Measurements from ENCODE around the gene ANAPC13. TPM values are rescaled to one million over a fixed set of nuclear protein-coding genes. Genes with fewer than 3 reads are reported as not detected.
A peak's percentile ranks its signal among the peaks of the same experiment; 100 is the strongest.

ANAPC13 gene
- total RNA-seq, 2 donors from 2014 or later = 21.3 to 36.3 TPM

- intact Hi-C loops (cut with DNase I) = no loop called here
- 48 to 62% methylated on average over 5 of the region's 5 CpGs for WGBS, 2 donors
- no peak for TF ChIP-seq POLR2A (IDR thresholded peaks at IDR 0.05)
- no peak for TF ChIP-seq CTCF (IDR thresholded peaks at IDR 0.05)
- ATAC-seq (no peak), DNase-seq (no peak)
- Histone ChIP-seq H3K36me3 (replicated peaks in 1 of 2; ENCODE audit: insufficient read depth in 1 of 2, low read depth in 2 of 2) (no peaks in the 10 kb centered on the region), H3K27me3 (no peaks in the 10 kb centered on the region), H3K4me1 (no peaks in the 10 kb centered on the region), H3K9me3 (no peaks in the 10 kb centered on the region), H3K4me3 (no peak overlapping the region), H3K27ac (peak overlapping the region in 2 of 4 donors; percentile 25 to 49)
Observed at GRCh38 chr3:134462331-134462941, 23.3 kb downstream of the ANAPC13 start.

GRCh38 chr3:134460965-134461364 is 24.8 kb downstream of the ANAPC13 start:
- H3K27ac ChIP-seq = no peak overlapping the region
- no peaks in the 10 kb centered on the region for H3K27me3 ChIP-seq
- no peak overlapping the region for H3K4me3 ChIP-seq
- H3K4me1 ChIP-seq = no peaks in the 10 kb centered on the region
- intact Hi-C loops (cut with DNase I) = no loop called here
- DNase-seq = no peak
- no peak for ATAC-seq
- WGBS, 2 donors = 63 to 71% methylated on average over 2 of the region's 2 CpGs
- no peak for TF ChIP-seq CTCF (IDR thresholded peaks at IDR 0.05)
- no peak for TF ChIP-seq POLR2A (IDR thresholded peaks at IDR 0.05)
- H3K9me3 ChIP-seq = no peaks in the 10 kb centered on the region
- H3K36me3 ChIP-seq (replicated peaks in 1 of 2; ENCODE audit: insufficient read depth in 1 of 2, low read depth in 2 of 2) = no peaks in the 10 kb centered on the region

GRCh38 chr3:134459562-134459961 is 26.2 kb downstream of the ANAPC13 start:
- intact Hi-C loops (cut with DNase I) = no loop called here
- Histone ChIP-seq H3K9me3 (no peaks in the 10 kb centered on the region), H3K4me3 (no peak overlapping the region), H3K27ac (no peak overlapping the region), H3K36me3 (replicated peaks in 1 of 2; ENCODE audit: insufficient read depth in 1 of 2, low read depth in 2 of 2) (no peaks in the 10 kb centered on the region), H3K27me3 (no peaks in the 10 kb centered on the region), H3K4me1 (no peaks in the 10 kb centered on the region)
- WGBS, 2 donors = 76 to 85% methylated on average over 4 of the region's 4 CpGs
- DNase-seq = no peak
- ATAC-seq = no peak
- TF ChIP-seq CTCF (IDR thresholded peaks at IDR 0.05) (no peak), POLR2A (IDR thresholded peaks at IDR 0.05) (no peak)

DNA sequence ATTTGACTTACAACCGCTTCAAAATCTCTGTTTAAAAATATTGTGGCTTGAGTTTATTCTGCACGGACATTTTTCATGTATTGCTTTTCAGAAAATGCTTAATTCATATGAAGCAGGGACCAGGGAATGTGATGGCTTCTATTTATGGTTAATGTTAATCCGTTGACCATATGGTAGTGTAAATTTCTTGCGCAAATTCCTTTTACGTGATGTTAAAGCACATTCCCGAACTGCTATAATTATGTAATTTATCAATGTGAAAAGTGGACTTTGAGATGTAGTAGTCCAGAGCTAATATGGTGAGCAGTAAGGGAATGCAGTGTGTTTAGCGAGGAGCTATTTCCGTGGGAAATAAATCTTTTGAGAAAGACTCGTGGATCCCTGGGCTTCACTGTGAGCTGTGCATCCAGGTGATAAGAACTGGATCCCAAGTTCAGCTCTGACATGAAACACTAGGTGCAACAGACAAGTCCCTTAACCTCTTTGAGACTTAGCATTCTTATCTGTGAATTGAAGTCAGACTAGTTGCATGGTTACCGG is 27.3 kb downstream of the ANAPC13 start:
- ATAC-seq (peak; percentile 67), DNase-seq (no peak)
- no peaks in the 10 kb centered on the region for H3K9me3 ChIP-seq
- intact Hi-C loops (cut with DNase I) = no loop called here
- H3K36me3 ChIP-seq (replicated peaks in 1 of 2; ENCODE audit: insufficient read depth in 1 of 2, low read depth in 2 of 2) = no peaks in the 10 kb centered on the region
- TF ChIP-seq CTCF (IDR thresholded peaks at IDR 0.05) (no peak), POLR2A (IDR thresholded peaks at IDR 0.05) (no peak)
- 20 to 25% methylated on average over 10 of the region's 10 CpGs for WGBS, 2 donors
- H3K27me3 ChIP-seq = no peaks in the 10 kb centered on the region
- no peak overlapping the region for H3K4me3 ChIP-seq
- H3K27ac ChIP-seq = no peak overlapping the region
- no peaks in the 10 kb centered on the region for H3K4me1 ChIP-seq

Measured in body of pancreas (tissue), 4 donors.